D721Med (cell line): Measurements from ENCODE around the gene ATN1.

Source experiments
- DNase-seq: peaks from one replicate; pipeline ENCODE4 v3.0.0; 2011; ENCODE audit warnings: low spot score; ENCODE audit not compliant: insufficient read length
- FAIRE-seq: peaks from 2 replicates; lab custom pipeline; 2011; peaks lifted over from hg19 to GRCh38; lab: Jason Lieb, UNC
- CTCF ChIP-seq: IDR thresholded peaks from 2 replicates; pipeline ENCODE4 v1.5.1; 2012; ENCODE audit warnings: mild to moderate bottlenecking, control low read depth; ENCODE audit not compliant: insufficient read depth; ENCODE audit errors: missing control alignments

The ATN1 gene

DNA sequence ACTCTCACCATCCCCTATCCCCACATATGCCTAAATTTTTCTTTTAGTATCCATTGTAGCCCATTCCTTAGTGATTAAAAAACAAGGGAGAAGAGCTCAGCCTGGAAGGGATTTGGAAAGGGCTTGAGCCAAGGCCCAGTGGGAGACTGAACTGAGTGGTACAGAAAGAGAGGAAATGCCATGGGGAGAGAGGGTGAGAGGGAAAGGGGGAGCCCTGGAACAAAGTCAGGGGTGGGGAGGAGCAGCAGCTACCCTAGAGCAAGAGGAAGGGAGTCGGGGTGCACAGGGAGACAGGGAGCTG lies 2.6 kb upstream of the ATN1 start:
- FAIRE-seq (no peak), DNase-seq (no peak)
- no peak for TF ChIP-seq CTCF

DNA sequence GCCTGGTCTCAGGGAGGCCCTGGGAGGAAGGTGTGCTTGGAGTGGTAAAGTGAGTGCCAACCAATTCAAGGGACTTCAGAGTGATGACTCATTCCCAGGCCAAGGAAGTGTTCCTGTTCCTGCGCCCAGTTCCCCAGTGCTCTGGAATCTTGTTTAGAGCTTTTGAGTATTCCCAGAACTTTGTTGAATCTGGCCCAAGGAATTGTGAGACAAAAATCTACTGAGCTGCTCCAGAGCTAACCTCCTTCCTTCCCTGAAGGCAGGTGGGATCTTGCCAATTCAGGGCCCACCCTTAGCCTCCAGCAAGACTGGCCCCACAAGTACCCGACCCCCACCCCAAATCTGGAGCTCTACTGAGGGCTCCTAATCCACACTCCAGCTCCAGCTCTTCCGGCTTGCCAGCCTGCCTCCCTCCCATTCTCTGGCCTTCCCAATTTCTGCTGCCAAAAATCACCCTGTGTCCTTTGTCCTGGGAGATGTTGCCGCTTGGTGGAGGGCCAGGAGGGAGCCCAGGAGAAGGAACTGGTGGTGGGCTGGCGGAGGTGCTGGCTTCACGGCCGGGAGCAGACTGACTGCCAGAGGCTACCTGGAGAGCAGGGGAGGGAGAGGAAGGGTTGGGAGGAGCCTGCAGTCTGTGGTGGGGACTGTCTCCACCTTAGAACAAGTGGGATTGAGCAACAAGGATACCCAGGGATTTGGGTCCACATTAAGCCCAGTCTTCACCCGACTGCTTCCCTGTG lies 2.0 kb upstream of the ATN1 start:
- FAIRE-seq (no peak), DNase-seq (no peak)
- TF ChIP-seq CTCF = no peak

DNA sequence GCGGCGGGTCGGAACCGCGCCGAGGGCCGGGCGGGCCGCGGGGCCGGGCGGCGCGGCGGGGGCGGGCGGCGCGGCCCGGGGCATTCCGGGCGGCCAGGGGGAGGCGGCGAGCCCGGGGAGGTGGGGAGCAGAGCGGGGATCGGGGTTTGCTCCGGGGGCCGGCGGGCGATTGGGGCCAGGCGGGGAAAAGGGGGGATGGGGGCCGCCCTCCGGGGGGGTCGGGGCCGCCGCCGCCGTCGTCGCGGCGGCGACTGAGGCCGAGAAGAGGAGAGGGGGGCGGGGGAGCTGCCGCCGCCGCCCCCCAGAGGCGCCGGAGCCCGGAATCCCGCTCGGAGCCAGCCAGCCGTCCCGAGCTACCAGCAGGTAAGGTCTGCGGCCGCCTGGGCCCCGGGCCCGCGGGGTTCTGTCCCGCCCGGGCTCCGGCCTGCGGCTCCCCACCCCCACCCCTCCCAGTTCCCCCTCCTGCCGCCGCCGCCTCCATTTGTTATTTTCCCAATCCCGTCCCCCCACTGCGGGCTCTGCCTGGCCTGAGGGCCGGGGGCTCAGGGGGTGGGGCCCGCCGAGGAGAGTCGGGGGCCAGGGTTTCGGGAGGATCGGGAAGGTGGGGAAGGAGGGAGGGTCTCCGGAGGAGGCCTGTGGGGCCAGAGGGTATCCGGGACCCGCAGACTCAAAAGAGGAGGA lies 403 bp downstream of the ATN1 start:
- DNase-seq (no peak), FAIRE-seq (no peak)
- TF ChIP-seq CTCF = no peak

- no peak for TF ChIP-seq CTCF
- FAIRE-seq (no peak), DNase-seq (no peak)
Observed at GRCh38 chr12:6928703-6929407, 1.1 kb downstream of the ATN1 start.

GRCh38 chr12:6929466-6930452 lies 2.0 kb downstream of the ATN1 start:
- FAIRE-seq = no peak
- DNase-seq = no peak
- TF ChIP-seq CTCF = no peak

DNA sequence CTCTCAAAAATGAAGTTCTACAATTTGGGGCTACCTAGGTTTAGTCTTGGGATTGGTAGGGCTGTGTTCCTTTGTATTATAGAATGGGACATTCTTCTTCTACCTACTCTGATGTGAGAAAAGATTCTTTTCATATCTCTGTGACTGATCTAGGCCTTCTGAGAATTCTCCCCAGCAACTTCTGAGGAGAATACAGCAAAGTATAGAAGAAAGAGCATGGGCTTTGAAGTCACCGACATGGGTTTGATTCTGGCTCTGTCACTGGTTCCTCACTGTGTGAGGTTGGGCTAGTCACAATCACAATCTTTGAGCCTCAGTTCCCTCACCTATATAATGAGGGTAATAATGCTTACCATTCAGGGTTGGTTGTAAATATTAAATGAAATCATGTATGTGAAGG lies 5.0 kb downstream of the ATN1 start:
- FAIRE-seq (no peak), DNase-seq (no peak)
- no peak for TF ChIP-seq CTCF
